GM19395 (cell line): ENCODE measurements around the gene PIGS.
A peak's percentile ranks its signal among the peaks of the same experiment; 100 is the strongest.
"Not testable (repeated sequence)": the region's sequence is repeated elsewhere in the genome, so short reads cannot be mapped to it uniquely, and the experiment has no call there.

Experiments used
- ATAC-seq: cut with Tn5 transposase; IDR thresholded peaks from one replicate; pipeline ENCODE4 v1.9.1; 2021; ENCODE audit warnings: mild to moderate bottlenecking, moderate library complexity; ENCODE audit not compliant: unreplicated experiment

PIGS gene

DNA sequence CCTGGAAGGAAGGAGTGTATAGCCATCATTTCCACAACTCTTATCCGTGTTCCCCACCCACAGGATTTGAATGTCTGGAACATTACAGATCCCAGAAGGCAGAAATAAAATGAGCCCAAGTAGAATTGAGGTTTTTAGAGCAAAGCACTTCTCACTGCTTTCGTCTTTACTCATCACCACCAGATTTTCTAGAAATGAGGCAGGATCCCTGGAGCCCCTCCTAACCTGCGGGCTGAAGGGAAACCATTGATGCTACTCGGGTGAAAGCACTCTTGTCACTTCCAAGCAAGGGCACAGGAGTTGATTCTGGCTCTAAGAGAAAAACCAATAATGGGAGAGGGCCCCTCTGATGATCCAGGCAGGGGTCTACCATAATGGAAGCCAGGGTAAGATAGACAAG lies 8.2 kb upstream of the PIGS start:
- no peak for ATAC-seq

- ATAC-seq: no peak
Measured at GRCh38 chr17:28578246-28579195, 7.2 kb upstream of the PIGS start.

DNA sequence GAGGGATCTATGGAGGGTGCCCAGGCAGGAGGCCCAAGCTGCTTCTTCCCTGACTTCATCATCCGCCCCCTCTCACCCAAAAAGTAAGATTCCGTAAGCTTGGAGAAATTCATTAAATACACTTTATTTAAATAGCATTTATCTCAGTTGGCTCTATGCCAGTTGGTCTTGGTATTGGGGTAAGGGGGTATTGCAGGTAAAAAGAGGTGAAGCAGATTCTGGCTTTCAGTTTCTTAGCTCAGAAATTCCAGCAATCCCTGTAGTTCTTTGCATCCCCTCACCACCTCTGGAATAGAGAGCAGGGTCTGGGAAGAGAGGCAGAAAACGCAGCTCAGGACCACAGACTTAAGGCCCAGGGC lies 6.1 kb upstream of the PIGS start:
- no peak for ATAC-seq

DNA sequence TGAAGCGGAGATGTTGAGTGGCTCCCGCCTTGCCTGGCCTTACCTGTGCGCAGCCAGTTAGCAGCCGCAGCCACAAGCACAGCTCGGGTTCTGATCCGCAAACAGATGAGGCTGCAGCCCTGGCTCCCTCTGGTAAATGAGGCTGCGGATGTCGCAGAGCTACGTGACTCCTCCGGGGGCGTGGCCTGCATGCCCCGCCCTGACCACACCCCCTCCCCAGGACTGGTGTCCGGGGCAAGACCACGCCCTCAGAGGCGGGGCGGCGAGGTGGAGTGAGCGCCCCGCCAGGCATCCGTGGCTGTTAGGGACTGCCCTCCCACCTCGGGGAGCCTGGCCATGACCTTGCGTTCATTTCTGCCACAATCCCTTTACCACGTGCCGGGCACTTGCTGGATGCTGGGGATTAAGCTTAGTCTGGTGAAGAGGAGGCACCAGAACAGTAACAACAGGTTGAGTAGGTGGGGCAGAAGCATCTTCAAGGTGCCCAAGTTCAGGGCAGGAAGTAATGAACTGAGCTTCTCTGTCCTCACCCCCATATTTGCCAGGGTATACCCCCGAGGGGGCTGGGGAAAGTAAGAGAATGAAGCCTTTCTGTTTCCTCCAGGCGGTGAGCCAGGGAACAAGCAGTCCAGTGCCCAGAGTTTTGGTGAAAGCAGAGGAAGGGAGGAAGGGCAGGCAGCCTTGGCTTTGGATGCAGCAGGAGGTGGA lies 5.6 kb upstream of the PIGS start, which contains the start of gene ALDOC:
Gene ALDOC (minus strand): TSS at position 138 of the 708 bp plus-strand sequence. CDS start 1,363 bp downstream, outside the sequence.
- peak; percentile 79 for ATAC-seq

DNA sequence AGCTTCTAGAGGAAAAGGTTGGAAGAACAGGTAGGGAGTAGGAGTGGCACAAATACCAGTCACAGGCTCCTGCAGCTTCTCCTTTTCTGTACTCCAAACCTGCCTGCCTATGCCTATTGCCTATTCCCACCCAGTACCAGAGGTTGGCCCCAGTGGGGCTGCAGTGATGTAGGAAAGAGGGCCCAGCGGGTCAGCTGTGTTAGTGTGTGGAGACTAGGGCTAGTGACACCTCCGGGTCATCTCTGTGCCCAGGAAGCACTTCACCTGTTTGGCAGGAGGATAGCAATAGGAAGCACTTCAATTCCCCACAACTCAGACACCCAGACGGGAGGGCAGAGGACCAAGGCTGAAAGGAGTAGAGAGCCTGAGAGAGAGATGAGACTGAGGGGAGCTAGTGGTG lies 4.7 kb upstream of the PIGS start:
- ATAC-seq: not testable (repeated sequence)

DNA sequence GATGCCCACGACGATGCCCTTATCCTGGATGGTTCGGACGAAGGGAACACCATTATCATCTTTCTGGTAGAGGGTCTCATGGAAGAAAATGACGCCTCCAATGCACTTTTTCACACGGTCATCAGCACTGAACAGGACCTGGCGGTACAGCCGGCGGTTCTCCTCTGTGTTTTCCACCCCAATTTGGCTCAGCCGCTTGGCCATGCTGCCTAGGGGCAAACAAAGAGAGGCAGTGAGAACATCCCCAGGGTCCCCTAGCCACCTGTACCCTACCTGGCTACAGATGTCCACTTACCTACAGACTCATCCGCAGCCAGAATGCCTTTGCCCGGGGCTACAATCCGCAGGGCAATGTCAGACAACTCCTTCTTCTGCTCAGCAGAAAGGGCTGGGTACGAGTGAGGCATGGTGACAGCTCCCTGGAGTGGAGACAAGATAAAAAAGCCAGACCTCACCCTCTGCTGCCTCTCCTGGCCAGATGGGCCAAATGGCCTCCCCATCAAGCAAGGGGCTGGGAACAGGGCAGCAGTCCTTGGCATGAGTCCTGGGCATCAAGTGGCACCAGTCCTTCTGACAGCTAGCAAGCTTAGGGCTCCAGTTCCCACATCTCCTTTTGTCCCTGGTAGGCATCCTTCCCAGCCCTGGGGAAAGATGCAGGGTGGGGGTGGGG lies 3.9 kb upstream of the PIGS start:
- no peak for ATAC-seq

GRCh38 chr17:28574526-28574925 lies 3.2 kb upstream of the PIGS start:
- ATAC-seq: no peak

DNA sequence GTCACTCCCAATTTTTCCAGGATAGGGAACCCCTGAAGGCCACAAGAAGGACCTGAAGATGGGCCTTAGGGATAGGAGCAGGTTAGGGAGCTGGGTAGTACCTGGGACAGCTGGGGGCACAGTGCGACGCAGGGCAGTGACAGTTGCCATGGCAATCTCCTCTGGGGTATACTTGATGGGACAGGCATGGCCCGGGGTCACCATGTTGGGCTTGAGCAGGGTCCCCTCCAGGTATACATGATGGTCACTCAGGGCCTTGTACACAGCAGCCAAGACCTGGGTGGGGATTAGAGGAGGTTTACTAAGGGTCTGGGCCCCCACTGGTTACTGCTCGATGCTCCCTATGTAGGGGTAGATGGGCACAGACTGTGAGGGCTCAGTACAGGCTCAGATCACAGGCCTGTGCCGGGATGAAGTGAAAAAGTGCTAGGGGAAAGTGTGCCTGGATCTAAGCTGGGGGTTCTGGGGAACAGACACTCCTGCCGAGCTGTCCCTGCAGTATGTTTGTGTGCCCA lies 2.7 kb upstream of the PIGS start:
- no peak for ATAC-seq

DNA sequence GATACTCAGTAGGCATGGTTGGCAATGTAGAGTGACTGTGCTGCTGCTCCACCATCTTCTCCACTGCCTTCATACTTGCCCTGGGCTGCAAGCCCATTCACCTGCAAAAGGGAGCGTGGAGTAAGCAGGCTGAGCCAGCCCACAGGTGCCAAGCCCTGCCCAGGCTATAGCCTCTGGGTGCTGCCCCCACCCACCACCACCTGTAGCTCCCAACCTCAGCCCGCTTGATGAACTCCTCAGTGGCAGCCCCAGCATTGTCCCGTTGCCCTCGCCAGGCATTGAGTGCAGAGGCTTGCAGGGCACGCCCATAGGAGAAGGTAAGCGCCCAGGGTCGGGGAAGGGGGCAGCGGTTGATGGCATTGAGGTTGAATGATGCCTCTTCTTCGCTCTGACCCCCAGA lies 2.2 kb upstream of the PIGS start:
- ATAC-seq: no peak

DNA sequence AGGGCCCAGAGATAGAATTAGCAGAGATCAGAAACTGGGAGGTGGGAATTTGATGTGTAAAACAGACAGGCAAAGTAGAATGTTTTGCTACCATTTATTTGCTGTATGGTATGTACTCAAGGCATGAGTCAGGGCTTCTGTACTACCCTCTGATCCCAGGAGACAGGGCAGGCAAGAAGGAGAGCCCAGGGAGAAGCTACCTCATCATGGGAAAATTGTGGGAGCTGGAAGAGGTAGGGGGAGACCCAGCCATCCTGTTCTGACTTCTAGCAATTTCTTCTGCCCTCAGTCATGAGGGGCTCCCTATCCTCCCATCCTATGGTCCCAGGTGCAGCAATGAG lies 1.7 kb upstream of the PIGS start:
- no peak for ATAC-seq

GRCh38 chr17:28572259-28573039 lies 1.1 kb upstream of the PIGS start:
- no peak for ATAC-seq

DNA sequence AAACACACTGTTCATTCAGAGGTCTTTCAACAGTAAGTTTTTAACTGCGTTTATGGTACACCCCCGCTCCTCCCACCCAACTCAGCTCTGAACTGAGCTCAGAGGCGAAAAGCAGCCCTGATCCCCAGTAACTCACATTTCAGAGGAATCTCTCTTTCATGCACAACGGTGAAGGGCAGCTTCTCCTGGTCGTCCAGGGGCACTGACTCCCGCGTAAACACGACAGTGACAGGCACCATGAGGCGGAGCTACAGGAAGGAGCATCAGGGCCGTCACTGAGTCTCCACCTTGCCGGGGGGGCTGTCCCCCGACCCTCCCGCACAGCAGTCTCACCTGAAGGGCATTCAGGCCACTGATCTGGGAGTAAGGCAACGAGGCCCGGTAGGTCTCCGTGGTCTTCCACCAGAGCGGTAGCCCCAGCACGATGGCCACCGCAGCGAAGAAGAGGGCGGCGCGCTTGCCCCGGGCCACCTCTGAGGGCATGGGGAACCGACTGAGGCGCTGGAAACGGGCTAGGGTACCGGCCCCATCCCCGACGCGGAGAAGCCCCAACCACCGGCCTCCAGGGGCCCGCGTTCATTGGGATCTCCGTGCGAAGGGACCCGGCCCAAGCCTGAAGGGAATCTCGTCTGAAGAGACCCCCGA lies 486 bp downstream of the PIGS start:
- ATAC-seq: peak; percentile 22

- no peak for ATAC-seq
Measured at GRCh38 chr17:28569446-28569845, 1.9 kb downstream of the PIGS start.

GRCh38 chr17:28567604-28568003 lies 3.7 kb downstream of the PIGS start:
- ATAC-seq: peak; percentile 44

DNA sequence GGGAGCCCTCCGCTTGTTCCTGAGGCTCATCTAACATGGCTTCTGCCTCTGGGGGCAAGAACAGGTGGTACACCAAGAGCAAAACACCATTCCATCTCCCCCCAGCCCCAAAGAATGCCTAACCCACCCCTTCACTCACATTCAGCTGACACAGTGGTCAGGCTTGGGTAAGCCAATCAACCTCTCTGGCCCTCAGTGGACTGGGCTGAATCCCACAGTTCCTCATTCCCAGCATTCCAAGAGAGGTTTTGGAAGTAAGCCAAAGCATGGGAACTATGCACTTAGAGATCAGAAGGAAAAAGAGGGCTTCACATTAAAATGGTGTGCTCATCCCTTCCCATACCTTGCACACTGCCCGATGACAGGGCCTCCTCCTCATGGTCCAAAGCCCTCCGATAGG lies 7.8 kb downstream of the PIGS start:
- ATAC-seq: no peak

DNA sequence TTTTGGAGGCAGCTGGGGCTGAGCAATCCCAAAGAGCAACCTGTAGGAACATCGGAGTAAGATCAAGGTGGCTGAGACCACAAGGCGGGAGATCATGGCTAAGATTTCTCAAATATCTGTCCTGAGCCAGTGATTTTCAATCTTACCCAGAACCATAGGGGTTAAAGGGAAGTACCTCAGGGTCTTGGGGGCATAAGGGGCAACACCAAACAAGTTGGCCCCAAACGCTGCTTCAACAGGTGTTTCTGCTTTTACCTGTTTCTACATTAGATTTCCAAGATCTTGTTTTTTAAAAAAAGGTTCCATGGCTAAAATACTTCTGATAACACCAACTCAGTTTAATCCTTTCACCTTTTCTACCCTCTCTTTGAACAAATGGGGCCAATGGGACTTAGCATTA lies 16.3 kb downstream of the PIGS start:
- no peak for ATAC-seq

DNA sequence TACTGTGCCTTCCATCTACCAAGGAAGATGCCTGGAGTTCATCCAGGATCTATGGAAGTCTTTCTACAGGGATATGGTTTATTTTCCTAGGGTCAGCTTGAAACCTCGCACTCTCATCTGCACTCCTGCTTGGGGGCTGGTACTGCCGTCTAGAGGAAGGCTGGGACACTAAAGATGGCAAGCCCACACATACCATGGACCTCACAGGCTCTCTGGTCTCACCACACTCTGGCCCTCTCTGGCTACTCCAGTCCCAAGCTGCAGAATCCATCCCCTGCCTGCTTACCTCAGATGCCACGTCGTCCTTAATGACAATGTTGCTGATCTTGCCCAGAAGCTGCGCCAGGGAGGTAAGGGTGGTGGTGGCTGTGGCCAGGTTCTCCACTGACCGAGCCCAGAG lies 16.8 kb downstream of the PIGS start:
- ATAC-seq: no peak

- no peak for ATAC-seq
Measured at GRCh38 chr17:28553000-28553505, 18.3 kb downstream of the PIGS start.

DNA sequence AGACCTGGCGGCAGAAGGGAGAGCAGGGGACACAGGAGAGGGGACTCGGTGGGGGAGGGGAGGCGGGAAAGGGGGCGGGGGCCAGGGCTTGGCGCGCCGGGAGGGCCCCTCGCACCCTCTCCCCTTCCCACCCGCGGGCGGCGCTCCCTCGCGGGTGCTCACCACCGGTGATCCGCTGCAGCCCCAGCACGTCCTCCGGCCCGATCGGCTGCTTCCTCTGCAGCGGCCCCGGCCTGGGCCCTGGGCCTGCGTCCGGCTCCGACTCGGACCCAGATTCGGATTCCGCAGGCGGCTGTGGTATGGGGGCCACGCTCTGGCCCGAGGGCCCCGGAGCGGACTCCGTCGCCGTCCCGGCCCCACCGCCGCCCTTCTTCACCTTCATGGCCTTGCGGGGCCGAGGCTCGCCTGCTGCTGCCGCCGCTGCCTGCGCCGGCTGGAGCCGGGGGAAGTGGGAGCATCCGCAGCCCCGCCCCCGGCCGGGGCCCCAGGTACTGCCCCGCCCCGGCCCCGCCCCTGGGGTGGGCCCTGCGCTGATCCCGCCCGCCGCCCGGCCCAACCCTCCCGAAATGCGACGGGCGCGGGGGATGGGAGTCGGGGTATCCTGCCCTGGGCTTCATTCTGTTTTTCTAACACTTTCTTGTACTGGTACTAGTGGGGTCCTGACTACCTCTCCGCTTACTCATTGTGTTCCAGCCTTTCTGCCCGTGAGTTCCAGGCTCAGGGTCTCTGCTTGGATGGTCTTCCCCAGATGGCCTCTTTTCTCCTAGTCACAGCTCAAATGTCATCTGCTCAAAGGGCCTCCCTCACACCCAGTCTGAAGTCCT lies 18.9 kb downstream of the PIGS start, which contains the start of gene UNC119:
Gene UNC119 (minus strand): TSS at position 449 of the 824 bp plus-strand sequence. CDS start 67 bp downstream, at position 382.
- peak; percentile 50 for ATAC-seq
